Iris pigment epithelial cell (primary cell): Measurements from ENCODE around the gene KLF7.
"Not testable (repeated sequence)": the region's sequence is repeated elsewhere in the genome, so short reads cannot be mapped to it uniquely, and the experiment has no call there.

Experiments used
- DNase-seq: peaks from one replicate; pipeline ENCODE4 v3.0.0-alpha.2; 2011; ENCODE audit warnings: low read depth

The KLF7 gene

GRCh38 chr2:207061181-207061580, 104.6 kb downstream of the KLF7 start:
- DNase-seq: no peak

GRCh38 chr2:207055257-207055656, 110.5 kb downstream of the KLF7 start:
- DNase-seq: no peak

DNA sequence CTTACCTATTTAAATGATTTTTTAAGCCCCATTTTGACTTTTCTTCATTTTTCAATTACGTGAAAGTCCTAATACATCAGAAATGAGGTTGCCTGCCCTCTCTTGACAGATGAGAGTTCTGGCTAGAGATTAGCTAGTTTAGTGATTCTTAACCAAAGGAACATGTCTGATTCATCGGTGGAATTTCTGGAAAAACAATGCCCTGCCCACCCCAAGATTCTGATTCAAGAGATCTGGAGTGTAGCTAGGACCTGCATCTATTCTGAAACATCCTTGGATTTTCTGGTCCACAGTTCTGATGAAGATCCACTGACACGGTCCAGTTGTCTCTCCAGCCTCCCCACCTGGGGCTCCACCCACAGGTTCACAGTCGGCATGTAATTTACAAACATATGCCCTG, 111.2 kb downstream of the KLF7 start:
- DNase-seq: peak; percentile 41

GRCh38 chr2:207051385-207051965, 114.3 kb downstream of the KLF7 start:
- DNase-seq: peak; percentile 52

- no peak for DNase-seq
Observed at GRCh38 chr2:207049122-207049521, 116.6 kb downstream of the KLF7 start.

- DNase-seq: peak; percentile 36
Observed at GRCh38 chr2:207048416-207048815, 117.3 kb downstream of the KLF7 start.

DNA sequence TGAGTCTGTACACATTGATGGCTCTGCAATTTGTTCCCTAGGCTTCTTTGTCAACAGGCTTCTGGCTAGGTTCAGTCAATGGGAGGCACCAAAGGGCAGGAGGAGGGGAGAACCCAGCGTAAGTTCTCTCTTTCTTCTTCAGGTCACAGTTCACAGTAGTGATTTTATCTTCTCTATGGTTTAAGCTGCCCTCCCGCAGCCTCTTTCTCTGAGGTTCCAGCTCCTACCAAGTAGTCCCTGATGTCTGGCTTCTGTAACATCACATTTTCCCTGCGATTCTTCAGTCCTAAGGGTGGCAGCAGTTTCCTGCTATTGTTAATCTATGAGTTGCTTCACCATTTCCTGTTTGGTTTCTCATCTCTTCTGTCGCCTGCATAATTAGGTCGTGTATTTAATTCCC, 119.0 kb downstream of the KLF7 start:
- DNase-seq: peak; percentile 39

GRCh38 chr2:207045531-207045930, 120.2 kb downstream of the KLF7 start:
- no peak for DNase-seq

GRCh38 chr2:207044379-207045362, 121.1 kb downstream of the KLF7 start:
- no peak for DNase-seq

DNA sequence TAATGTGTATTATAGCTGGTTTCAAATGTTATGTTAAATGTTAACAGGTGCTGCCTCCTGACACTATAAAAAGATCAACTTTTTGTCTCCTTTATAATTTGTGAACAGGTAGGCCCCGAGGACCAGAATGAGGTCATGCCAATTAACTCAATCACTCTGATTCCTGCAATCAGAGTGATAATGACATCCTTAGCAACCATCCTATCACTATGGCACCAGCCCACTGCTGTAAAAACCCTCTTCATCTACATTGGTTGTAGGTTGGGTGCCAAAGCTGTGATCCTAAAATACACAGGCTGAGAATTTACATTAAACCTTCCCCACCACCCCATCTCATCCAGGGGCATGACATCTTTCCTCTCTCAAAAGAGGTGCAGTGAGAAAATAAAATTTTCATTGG, 122.9 kb downstream of the KLF7 start:
- no peak for DNase-seq

GRCh38 chr2:207041786-207042554, 123.8 kb downstream of the KLF7 start:
- peak; percentile 27 for DNase-seq

DNA sequence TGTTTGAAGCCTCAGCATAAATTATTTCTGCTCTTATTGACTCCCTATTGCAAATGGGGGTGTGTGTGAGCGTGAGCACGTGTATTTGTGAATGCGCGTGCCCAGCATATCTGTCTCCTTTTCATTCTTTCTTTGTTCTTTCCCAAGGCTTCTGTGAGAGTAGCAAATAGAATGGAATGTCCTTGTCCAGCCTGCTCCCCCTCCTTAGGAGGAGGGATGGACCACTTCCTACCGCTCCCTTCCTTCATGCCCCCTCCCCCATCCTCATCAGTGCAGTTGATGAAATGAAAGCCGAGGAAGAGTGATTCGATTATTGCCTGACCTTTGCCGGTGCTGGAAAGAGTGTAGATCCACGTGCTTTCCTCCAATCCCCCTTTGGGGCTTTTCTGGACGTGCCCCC, 124.5 kb downstream of the KLF7 start:
- peak; percentile 6 for DNase-seq

- no peak for DNase-seq
Observed at GRCh38 chr2:207040696-207041095, 125.1 kb downstream of the KLF7 start.

- no peak for DNase-seq
Observed at GRCh38 chr2:207039225-207039624, 126.5 kb downstream of the KLF7 start.

GRCh38 chr2:207038299-207038698, 127.4 kb downstream of the KLF7 start:
- DNase-seq: no peak

DNA sequence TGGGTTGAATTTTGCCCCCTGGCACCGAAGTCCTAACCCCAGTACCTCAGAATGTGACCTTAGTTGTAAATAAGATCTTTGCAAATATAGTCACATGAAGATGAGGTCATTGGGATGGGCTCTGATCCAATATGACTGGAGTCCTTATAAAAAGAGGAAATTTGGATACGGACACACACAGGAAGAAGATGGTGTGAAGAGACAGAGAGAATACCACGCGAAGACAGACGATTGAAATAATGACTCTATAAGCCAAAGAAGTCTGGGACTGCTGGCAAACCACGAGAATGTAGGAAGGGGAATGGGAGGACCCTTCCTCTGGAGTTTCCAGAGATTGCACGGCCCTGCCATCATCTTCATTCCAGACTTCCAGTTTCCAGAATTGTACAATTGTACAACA, 127.9 kb downstream of the KLF7 start:
- DNase-seq: no peak

- DNase-seq: not testable (repeated sequence)
Observed at GRCh38 chr2:207037023-207037422, 128.7 kb downstream of the KLF7 start.

- DNase-seq: no peak
Observed at GRCh38 chr2:207035875-207036274, 129.9 kb downstream of the KLF7 start.

DNA sequence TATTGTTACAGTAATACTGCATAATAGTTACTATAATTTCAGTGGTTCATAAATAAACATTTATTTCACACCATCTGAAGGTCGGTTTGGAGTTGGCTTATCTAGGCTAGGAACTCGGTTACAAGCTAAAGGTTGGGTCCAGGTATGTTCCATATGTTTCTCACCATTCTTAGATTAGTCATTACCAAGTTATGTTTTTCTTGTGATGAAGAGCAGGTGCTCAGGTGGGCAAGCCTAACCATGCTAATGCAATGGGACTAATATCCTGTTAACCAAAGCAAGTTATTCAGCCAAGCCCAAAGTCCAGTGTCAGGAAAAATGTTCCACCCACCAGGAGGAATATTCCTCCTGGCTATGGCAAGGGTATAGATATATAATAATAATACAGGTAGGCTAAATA, 133.3 kb downstream of the KLF7 start:
- DNase-seq: no peak
